NK-92 (cell line): ENCODE results near the gene FXN.
"Not testable (repeated sequence)": the region's sequence is repeated elsewhere in the genome, so short reads cannot be mapped to it uniquely, and the experiment has no call there.

Experiments used
- DNase-seq: peaks from one replicate; lab custom pipeline; 2025; ENCODE audit not compliant: unreplicated experiment; lab: John Stamatoyannopoulos, UW

The FXN gene

GRCh38 chr9:69035438-69036308 is at the start of gene FXN:
FXN (plus strand) TSS chr9:69035752; CDS start chr9:69035783, 31 bp downstream.
- peak; percentile 4 for DNase-seq

- DNase-seq, result not testable (repeated sequence)
Measured at GRCh38 chr9:68986949-68987348, 48.6 kb upstream of the FXN start.

- DNase-seq, result no peak
Measured at GRCh38 chr9:68991457-68991856, 44.1 kb upstream of the FXN start.

- DNase-seq, result no peak
Measured at GRCh38 chr9:68995776-68996175, 39.8 kb upstream of the FXN start.

- DNase-seq, result no peak
Measured at GRCh38 chr9:68996462-68996861, 39.1 kb upstream of the FXN start.

GRCh38 chr9:68997666-68998065 is 37.9 kb upstream of the FXN start:
- DNase-seq, result no peak

- no peak for DNase-seq
Measured at GRCh38 chr9:68998385-68998784, 37.2 kb upstream of the FXN start.

- DNase-seq, result no peak
Measured at GRCh38 chr9:68998812-68999211, 36.7 kb upstream of the FXN start.

GRCh38 chr9:68999393-69000105 is 36.0 kb upstream of the FXN start:
- no peak for DNase-seq

GRCh38 chr9:69001921-69002320 is 33.6 kb upstream of the FXN start:
- no peak for DNase-seq

- no peak for DNase-seq
Measured at GRCh38 chr9:69003051-69003450, 32.5 kb upstream of the FXN start.

- no peak for DNase-seq
Measured at GRCh38 chr9:69004836-69005235, 30.7 kb upstream of the FXN start.

GRCh38 chr9:69009708-69010107 is 25.8 kb upstream of the FXN start:
- DNase-seq, result no peak

- no peak for DNase-seq
Measured at GRCh38 chr9:69012696-69013381, 22.7 kb upstream of the FXN start.

- DNase-seq, result no peak
Measured at GRCh38 chr9:69013382-69013727, 22.2 kb upstream of the FXN start.

GRCh38 chr9:69014013-69014412 is 21.5 kb upstream of the FXN start, which contains the start of gene PRKACG:
PRKACG (minus strand) TSS chr9:69014113; CDS start chr9:69014092, 21 bp downstream.
- no peak for DNase-seq

GRCh38 chr9:69016191-69017096 is 19.1 kb upstream of the FXN start:
- DNase-seq, result no peak

GRCh38 chr9:69018737-69019136 is 16.8 kb upstream of the FXN start:
- no peak for DNase-seq

- DNase-seq, result no peak
Measured at GRCh38 chr9:69019808-69020207, 15.7 kb upstream of the FXN start.

- no peak for DNase-seq
Measured at GRCh38 chr9:69020301-69021145, 15.0 kb upstream of the FXN start.
